GM21576 (cell line): ENCODE results near the gene HEXD.

Experiments used
- ATAC-seq: cut with Tn5 transposase; IDR thresholded peaks from one replicate; pipeline ENCODE4 v1.9.1; 2021; ENCODE audit warnings: mild to moderate bottlenecking, moderate library complexity; ENCODE audit not compliant: unreplicated experiment

The HEXD gene

GRCh38 chr17:82412535-82413520 lies 5.3 kb upstream of the HEXD start:
- no peak for ATAC-seq

GRCh38 chr17:82414548-82415281 lies 3.4 kb upstream of the HEXD start:
- ATAC-seq = no peak

- ATAC-seq = no peak
Measured at GRCh38 chr17:82415336-82415735, 2.8 kb upstream of the HEXD start.

GRCh38 chr17:82415786-82416185 lies 2.4 kb upstream of the HEXD start:
- ATAC-seq = no peak

GRCh38 chr17:82416264-82416663 lies 1.9 kb upstream of the HEXD start:
- no peak for ATAC-seq

- no peak for ATAC-seq
Measured at GRCh38 chr17:82416771-82417170, 1.4 kb upstream of the HEXD start.

GRCh38 chr17:82419540-82419939 lies 1.4 kb downstream of the HEXD start:
- ATAC-seq = no peak

- no peak for ATAC-seq
Measured at GRCh38 chr17:82424001-82424862, 6.1 kb downstream of the HEXD start.

GRCh38 chr17:82424863-82425159 lies 6.7 kb downstream of the HEXD start:
- no peak for ATAC-seq

GRCh38 chr17:82428546-82428945 lies 10.4 kb downstream of the HEXD start:
- no peak for ATAC-seq

- ATAC-seq = no peak
Measured at GRCh38 chr17:82429824-82430223, 11.7 kb downstream of the HEXD start.

GRCh38 chr17:82432017-82432416 lies 13.9 kb downstream of the HEXD start:
- ATAC-seq = no peak

- ATAC-seq = no peak
Measured at GRCh38 chr17:82433560-82434215, 15.5 kb downstream of the HEXD start.

- no peak for ATAC-seq
Measured at GRCh38 chr17:82434216-82434565, 16.0 kb downstream of the HEXD start.

- ATAC-seq = no peak
Measured at GRCh38 chr17:82435103-82435502, 17.0 kb downstream of the HEXD start.

GRCh38 chr17:82435601-82436583 lies 17.7 kb downstream of the HEXD start:
- no peak for ATAC-seq

GRCh38 chr17:82436601-82437324 lies 18.6 kb downstream of the HEXD start:
- ATAC-seq = no peak

- no peak for ATAC-seq
Measured at GRCh38 chr17:82437325-82437668, 19.1 kb downstream of the HEXD start.
